ENCODE measurements around the gene TRRAP.

TRRAP gene

GRCh38 chr7:98985406-98985805 lies 107.1 kb downstream of the TRRAP start:
- no peak for DNase-seq (ENCODE audit: low read depth)
- H3K4me3 ChIP-seq (ENCODE audit: control insufficient read depth, low read depth, low read length): no peak overlapping the region
- TF ChIP-seq CTCF (conservative IDR thresholded peaks at IDR 0.05; ENCODE audit: control insufficient read depth, insufficient read depth, low read depth, low read length): no peak

DNA sequence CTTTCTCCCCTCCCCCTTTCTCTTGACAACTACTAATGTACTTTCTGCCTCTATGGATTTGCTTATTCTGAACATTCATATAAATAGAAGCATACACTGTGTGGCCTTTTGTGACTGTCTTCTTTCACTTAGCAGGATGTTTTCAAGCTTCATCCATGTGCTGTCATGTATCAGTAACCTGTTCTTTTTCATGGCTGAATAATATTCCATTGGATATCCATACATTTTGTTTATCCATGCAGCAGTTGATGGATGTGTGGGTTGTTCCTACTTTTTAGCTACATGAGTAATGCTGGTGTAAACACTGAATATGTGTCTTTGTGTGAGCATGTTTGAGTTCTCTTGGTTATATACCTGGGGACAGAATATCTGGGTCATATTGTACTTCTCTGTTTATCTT lies 107.6 kb downstream of the TRRAP start:
- DNase-seq (ENCODE audit: low read depth): no peak
- TF ChIP-seq CTCF (conservative IDR thresholded peaks at IDR 0.05; ENCODE audit: control insufficient read depth, insufficient read depth, low read depth, low read length): no peak
- no peak overlapping the region for H3K4me3 ChIP-seq (ENCODE audit: control insufficient read depth, low read depth, low read length)

DNA sequence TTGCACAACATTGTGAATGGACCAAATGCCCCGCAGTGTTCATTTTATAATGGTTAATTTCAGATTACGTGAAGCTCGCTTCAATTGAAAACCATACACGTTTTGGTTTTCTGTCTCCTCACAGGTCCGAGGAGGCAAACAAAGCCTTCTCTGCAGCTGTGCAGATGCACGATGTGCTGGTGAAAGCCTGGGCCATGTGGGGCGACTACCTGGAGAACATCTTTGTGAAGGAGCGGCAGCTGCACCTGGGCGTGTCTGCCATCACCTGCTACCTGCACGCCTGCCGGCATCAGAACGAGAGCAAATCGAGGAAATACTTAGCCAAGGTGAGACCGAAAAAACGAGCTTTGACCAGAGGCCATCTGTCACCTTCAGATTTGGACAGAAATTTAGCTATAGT lies 110.3 kb downstream of the TRRAP start:
- no peak for DNase-seq (ENCODE audit: low read depth)
- no peak overlapping the region for H3K4me3 ChIP-seq (ENCODE audit: control insufficient read depth, low read depth, low read length)
- TF ChIP-seq CTCF (conservative IDR thresholded peaks at IDR 0.05; ENCODE audit: control insufficient read depth, insufficient read depth, low read depth, low read length): no peak

- TF ChIP-seq CTCF (conservative IDR thresholded peaks at IDR 0.05; ENCODE audit: control insufficient read depth, insufficient read depth, low read depth, low read length): no peak
- DNase-seq (ENCODE audit: low read depth): no peak
- H3K4me3 ChIP-seq (ENCODE audit: control insufficient read depth, low read depth, low read length): no peak overlapping the region
Measured at GRCh38 chr7:98990356-98990755, 112.0 kb downstream of the TRRAP start.

DNA sequence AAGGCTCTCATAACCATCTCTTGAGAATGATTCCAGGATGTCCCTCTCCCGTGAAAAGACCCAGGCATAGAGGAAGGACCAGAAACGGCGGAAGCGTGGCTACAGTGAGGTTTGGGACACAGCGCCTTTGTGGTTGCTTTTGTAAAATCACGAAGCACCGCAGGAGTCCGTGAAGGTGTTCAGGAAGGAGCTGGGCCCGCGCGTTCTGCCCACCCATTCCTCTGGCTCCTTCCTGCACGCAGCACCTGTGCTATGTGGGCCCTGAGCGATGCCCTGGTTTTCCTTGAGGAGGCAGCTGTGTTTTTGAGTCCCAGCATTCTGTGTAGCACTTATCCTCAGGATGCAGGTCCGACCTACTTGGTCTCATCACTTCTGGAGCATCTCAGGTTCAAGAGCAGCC lies 112.8 kb downstream of the TRRAP start:
- H3K4me3 ChIP-seq (ENCODE audit: control insufficient read depth, low read depth, low read length): no peak overlapping the region
- no peak for DNase-seq (ENCODE audit: low read depth)
- TF ChIP-seq CTCF (conservative IDR thresholded peaks at IDR 0.05; ENCODE audit: control insufficient read depth, insufficient read depth, low read depth, low read length): no peak

- DNase-seq (ENCODE audit: low read depth): no peak
- no peak for TF ChIP-seq CTCF (conservative IDR thresholded peaks at IDR 0.05; ENCODE audit: control insufficient read depth, insufficient read depth, low read depth, low read length)
- no peak overlapping the region for H3K4me3 ChIP-seq (ENCODE audit: control insufficient read depth, low read depth, low read length)
Measured at GRCh38 chr7:98992076-98992475, 113.7 kb downstream of the TRRAP start.

Data from fibroblast of mammary gland (primary cell).